ENCODE results near the gene CRYBB1. TPM values are rescaled to one million over a fixed set of nuclear protein-coding genes. Genes with fewer than 3 reads are reported as not detected.

CRYBB1 gene
- total and polyA plus RNA-seq, 2 donors (not counting 1 experiment from before 2014, with no cell fraction given), result 0.18 TPM; not detected in 1

- ATAC-seq (ENCODE audit: low read depth) (no peak), DNase-seq (no peak)
- H3K9me3 ChIP-seq (ENCODE audit: control extremely low read depth in 1 of 3, control insufficient read depth in 2 of 3, insufficient read depth in 1 of 3, low read length in 2 of 3), result no peaks in the 10 kb centered on the region
- no peak overlapping the region for H2AFZ ChIP-seq (ENCODE audit: insufficient read depth, low read depth, low read length, poor library complexity, severe bottlenecking)
- intact Hi-C loops (cut with micrococcal nuclease), result no loop called here
- no peak overlapping the region for H3K27ac ChIP-seq (ENCODE audit: low read length in 2 of 2)
- no peaks in the 10 kb centered on the region for H4K20me1 ChIP-seq (ENCODE audit: control insufficient read depth, insufficient read depth, low read length, poor library complexity, severe bottlenecking)
- H3K79me2 ChIP-seq (ENCODE audit: control insufficient read depth, insufficient read depth, low read length), result no peaks in the 10 kb centered on the region
- no peak overlapping the region for H3K4me3 ChIP-seq (ENCODE audit: control extremely low read depth in 1 of 5, extremely low read depth in 1 of 5, insufficient read depth in 1 of 5, low read depth in 2 of 5, low read length in 4 of 5)
- WGBS (ENCODE audit: insufficient coverage), result 82% methylated on average over 5 of the region's 5 CpGs
- Mint-ChIP-seq H3K27me3 (peaks cover 13% of the 10 kb centered on the region), H3K9me3 (ENCODE audit: insufficient read depth) (no peaks in the 10 kb centered on the region), H3K27ac (no peak overlapping the region), H3K4me1 (peaks cover 29% of the 10 kb centered on the region), H3K4me3 (no peak overlapping the region)
- CTCF ChIA-PET, result interaction anchor here (1.2 kb wide), 1 partner anchor 138 kb away, joined by 3 read pairs; no protein-coding TSS in a partner anchor
- H3K9ac ChIP-seq (ENCODE audit: low read length), result no peak overlapping the region
- H3K4me1 ChIP-seq (ENCODE audit: control insufficient read depth in 2 of 2, insufficient read depth in 2 of 2, low read length in 2 of 2), result peaks cover 15 to 28% of the 10 kb centered on the region in 2 donors
- no peak for TF ChIP-seq CTCF (IDR thresholded peaks at IDR 0.05)
- no peak for TF ChIP-seq EZH2 (IDR thresholded peaks at IDR 0.05; ENCODE audit: borderline replicate concordance, insufficient read depth, low read depth, low read length, poor library complexity, severe bottlenecking)
- H3K4me2 ChIP-seq (replicated peaks; ENCODE audit: low read depth, low read length, poor library complexity, severe bottlenecking), result no peak overlapping the region
- H3K36me3 ChIP-seq (replicated peaks in 1 of 2; ENCODE audit: control extremely low read depth in 1 of 2, control insufficient read depth in 1 of 2, extremely low read depth in 1 of 2, insufficient read depth in 2 of 2, low read length in 1 of 2), result no peaks in the 10 kb centered on the region
- POLR2A ChIA-PET, result no interaction called here
- peaks cover 0 to 15% (median 3%) of the 10 kb centered on the region in 4 experiments for H3K27me3 ChIP-seq (replicated peaks in 1 of 4; ENCODE audit: control extremely low read depth in 1 of 4, control insufficient read depth in 3 of 4, insufficient read depth in 4 of 4, low read length in 3 of 4)
Measured at GRCh38 chr22:26646158-26646557, 28.3 kb upstream of the CRYBB1 start.

GRCh38 chr22:26643418-26644100 lies 25.7 kb upstream of the CRYBB1 start:
- Mint-ChIP-seq H3K4me1 (peaks cover 28% of the 10 kb centered on the region), H3K27me3 (peaks cover 13% of the 10 kb centered on the region), H3K27ac (no peak overlapping the region), H3K9me3 (ENCODE audit: insufficient read depth) (no peaks in the 10 kb centered on the region), H3K4me3 (peak overlapping the region; percentile 23)
- Histone ChIP-seq H4K20me1 (ENCODE audit: control insufficient read depth, insufficient read depth, low read length, poor library complexity, severe bottlenecking) (no peaks in the 10 kb centered on the region), H3K9me3 (ENCODE audit: control extremely low read depth in 1 of 3, control insufficient read depth in 2 of 3, insufficient read depth in 1 of 3, low read length in 2 of 3) (no peaks in the 10 kb centered on the region), H3K9ac (ENCODE audit: low read length) (no peak overlapping the region), H3K4me1 (ENCODE audit: control insufficient read depth in 2 of 2, insufficient read depth in 2 of 2, low read length in 2 of 2) (peaks cover 15 to 28% of the 10 kb centered on the region in 2 donors), H3K4me2 (replicated peaks; ENCODE audit: low read depth, low read length, poor library complexity, severe bottlenecking) (peak overlapping the region; percentile 43), H3K79me2 (ENCODE audit: control insufficient read depth, insufficient read depth, low read length) (no peaks in the 10 kb centered on the region), H3K27me3 (replicated peaks in 1 of 4; ENCODE audit: control extremely low read depth in 1 of 4, control insufficient read depth in 3 of 4, insufficient read depth in 4 of 4, low read length in 3 of 4) (peaks cover 0 to 15% (median 1%) of the 10 kb centered on the region in 4 experiments), H3K27ac (ENCODE audit: low read length in 2 of 2) (no peak overlapping the region), H3K36me3 (replicated peaks in 1 of 2; ENCODE audit: control extremely low read depth in 1 of 2, control insufficient read depth in 1 of 2, extremely low read depth in 1 of 2, insufficient read depth in 2 of 2, low read length in 1 of 2) (no peaks in the 10 kb centered on the region), H3K4me3 (ENCODE audit: control extremely low read depth in 1 of 5, extremely low read depth in 1 of 5, insufficient read depth in 1 of 5, low read depth in 2 of 5, low read length in 4 of 5) (no peak overlapping the region), H2AFZ (ENCODE audit: insufficient read depth, low read depth, low read length, poor library complexity, severe bottlenecking) (peak overlapping the region; percentile 73)
- POLR2A ChIA-PET, result interaction anchor here (0.7 kb wide), 1 partner anchor 24 kb away, joined by 6 read pairs; no protein-coding TSS in a partner anchor
- TF ChIP-seq EZH2 (IDR thresholded peaks at IDR 0.05; ENCODE audit: borderline replicate concordance, insufficient read depth, low read depth, low read length, poor library complexity, severe bottlenecking) (no peak), CTCF (IDR thresholded peaks at IDR 0.05) (no peak)
- intact Hi-C loops (cut with micrococcal nuclease), result no loop called here
- CTCF ChIA-PET, result interaction anchor here (0.7 to 1.4 kb wide), 12 partner anchors 25 to 281 kb away, joined by 3 to 5 read pairs (median 3); no protein-coding TSS in a partner anchor
- no peak for DNase-seq
- ATAC-seq (ENCODE audit: low read depth), result no peak
- 87% methylated on average over 12 of the region's 15 CpGs for WGBS (ENCODE audit: insufficient coverage)
